Activated CD8-positive, alpha-beta memory T cell treated with anti-CD3 and anti-CD28 coated beads for 48 hours (primary cell): ENCODE data around the gene CDK4.
A peak's percentile ranks its signal among the peaks of the same experiment; 100 is the strongest.

Source experiments
- DNase-seq, 3 experiments: peaks; one replicate each; pipeline ENCODE4 v3.0.0-alpha.2; 2020; ENCODE audit warnings: low read depth in 2 of 3, low spot score in 2 of 3

CDK4 gene

GRCh38 chr12:57772429-57773322, 20.6 kb upstream of the CDK4 start, which contains the start of gene EEF1AKMT3:
EEF1AKMT3 (plus strand) TSS chr12:57772614; CDS start chr12:57772725, 111 bp downstream.
- DNase-seq: no peak

- peak; percentile 85 to 90 (median 88) for DNase-seq
Observed at GRCh38 chr12:57771873-57772428, 19.8 kb upstream of the CDK4 start, which contains the start of gene METTL1. METTL1 (minus strand) TSS chr12:57772105; CDS start chr12:57772083, 22 bp downstream.

GRCh38 chr12:57771236-57771872, 19.2 kb upstream of the CDK4 start:
- DNase-seq: no peak

GRCh38 chr12:57770734-57771133, 18.6 kb upstream of the CDK4 start:
- DNase-seq: no peak

GRCh38 chr12:57769594-57769993, 17.5 kb upstream of the CDK4 start:
- no peak for DNase-seq

- DNase-seq: no peak
Observed at GRCh38 chr12:57767876-57768275, 15.8 kb upstream of the CDK4 start.

- no peak for DNase-seq
Observed at GRCh38 chr12:57767305-57767698, 15.2 kb upstream of the CDK4 start.

- no peak for DNase-seq
Observed at GRCh38 chr12:57766464-57767304, 14.6 kb upstream of the CDK4 start, which contains the start of gene CYP27B1. CYP27B1 (minus strand) TSS chr12:57767078; CDS start chr12:57767041, 37 bp downstream.

- no peak for DNase-seq
Observed at GRCh38 chr12:57765698-57766463, 13.8 kb upstream of the CDK4 start.

GRCh38 chr12:57765003-57765697, 13.0 kb upstream of the CDK4 start:
- DNase-seq: peak in 2 of 3 experiments; percentile 34 to 40

GRCh38 chr12:57764662-57765002, 12.5 kb upstream of the CDK4 start:
- DNase-seq: no peak

- no peak for DNase-seq
Observed at GRCh38 chr12:57763881-57764661, 12.0 kb upstream of the CDK4 start.

- DNase-seq: no peak
Observed at GRCh38 chr12:57762463-57762862, 10.4 kb upstream of the CDK4 start.

- no peak for DNase-seq
Observed at GRCh38 chr12:57761391-57761998, 9.4 kb upstream of the CDK4 start.

- DNase-seq: no peak
Observed at GRCh38 chr12:57760347-57760982, 8.4 kb upstream of the CDK4 start.

- DNase-seq: no peak
Observed at GRCh38 chr12:57759360-57759980, 7.4 kb upstream of the CDK4 start.

- no peak for DNase-seq
Observed at GRCh38 chr12:57758552-57759359, 6.6 kb upstream of the CDK4 start.
